Right ventricle myocardium inferior (tissue), 1 donor: ENCODE results near the gene MIGA1. TPM values are rescaled to one million over a fixed set of nuclear protein-coding genes. Genes with fewer than 3 reads are reported as not detected.

Experiments used
- total RNA-seq: library from RNA; stranded (reverse); fragmentation: NEBNext Ultra II Directional; extraction: Animal tissue kit (Norgen Biotek cat#: 25700); gene quantifications from one replicate; pipeline ENCODE4 v1.2.1, GENCODE V29; 2021
- donor health status: DM: no; HTN: yes; CAD: no; lungs with severe emphysema.

Gene MIGA1
- total RNA-seq, 1 donor from 2014 or later = 9.9 TPM

Other genes with a start within 250 kb of the MIGA1 start
- gene ZZZ3, start 97.0 kb upstream of the MIGA1 start, total RNA-seq = 30.2 TPM
- gene USP33, start 19.8 kb upstream of the MIGA1 start, total RNA-seq = 26.9 TPM
- 365 TPM for gene NEXN, start 109.0 kb downstream of the MIGA1 start, total RNA-seq
- gene FUBP1, start 199.4 kb downstream of the MIGA1 start, total RNA-seq = 48.9 TPM
- gene DNAJB4, start 225.3 kb downstream of the MIGA1 start, total RNA-seq = 88.0 TPM